PFSK-1 (cell line): ENCODE data around the gene FN1.

ENCODE experiments used
- FOXP2 ChIP-seq: optimal IDR thresholded peaks from 2 replicates; pipeline ENCODE3; 2011; ENCODE audit warnings: borderline replicate concordance, control low read depth, inconsistent platforms; ENCODE audit not compliant: insufficient read depth; ENCODE audit errors: extremely low read length, extremely low read depth
- POLR2AphosphoS5 ChIP-seq: IDR thresholded peaks from 2 replicates; pipeline ENCODE4 v1.6.1; 2012; ENCODE audit warnings: low read depth, mild to moderate bottlenecking, control low read depth, low read length, moderate library complexity
- SIN3A ChIP-seq: IDR thresholded peaks from 2 replicates; pipeline ENCODE4 v1.6.1; 2012; ENCODE audit warnings: mild to moderate bottlenecking, low read length, moderate library complexity, borderline replicate concordance; ENCODE audit not compliant: insufficient read depth
- TAF1 ChIP-seq: IDR thresholded peaks from 2 replicates; pipeline ENCODE4 v1.6.1; 2012; ENCODE audit warnings: low read length, control low read depth, borderline replicate concordance; ENCODE audit not compliant: insufficient read depth
- TF ChIP-seq, protein P1 (sequence below), 2 experiments: IDR thresholded peaks; 2 replicates each; pipeline versions ENCODE4 v1.6.1 to v1.8.0; 2011 to 2012; ENCODE audit warnings: low read depth in 2 of 2, low read length in 2 of 2, control low read depth in 1 of 2, inconsistent platforms in 1 of 2, mild to moderate bottlenecking in 1 of 2, moderate library complexity in 1 of 2; ENCODE audit not compliant: insufficient read depth in 1 of 2

- TF ChIP-seq POLR2AphosphoS5 = no peak
- TF ChIP-seq FOXP2 = no peak
- TF ChIP-seq TAF1 = no peak
- TF ChIP-seq, protein P1, sequence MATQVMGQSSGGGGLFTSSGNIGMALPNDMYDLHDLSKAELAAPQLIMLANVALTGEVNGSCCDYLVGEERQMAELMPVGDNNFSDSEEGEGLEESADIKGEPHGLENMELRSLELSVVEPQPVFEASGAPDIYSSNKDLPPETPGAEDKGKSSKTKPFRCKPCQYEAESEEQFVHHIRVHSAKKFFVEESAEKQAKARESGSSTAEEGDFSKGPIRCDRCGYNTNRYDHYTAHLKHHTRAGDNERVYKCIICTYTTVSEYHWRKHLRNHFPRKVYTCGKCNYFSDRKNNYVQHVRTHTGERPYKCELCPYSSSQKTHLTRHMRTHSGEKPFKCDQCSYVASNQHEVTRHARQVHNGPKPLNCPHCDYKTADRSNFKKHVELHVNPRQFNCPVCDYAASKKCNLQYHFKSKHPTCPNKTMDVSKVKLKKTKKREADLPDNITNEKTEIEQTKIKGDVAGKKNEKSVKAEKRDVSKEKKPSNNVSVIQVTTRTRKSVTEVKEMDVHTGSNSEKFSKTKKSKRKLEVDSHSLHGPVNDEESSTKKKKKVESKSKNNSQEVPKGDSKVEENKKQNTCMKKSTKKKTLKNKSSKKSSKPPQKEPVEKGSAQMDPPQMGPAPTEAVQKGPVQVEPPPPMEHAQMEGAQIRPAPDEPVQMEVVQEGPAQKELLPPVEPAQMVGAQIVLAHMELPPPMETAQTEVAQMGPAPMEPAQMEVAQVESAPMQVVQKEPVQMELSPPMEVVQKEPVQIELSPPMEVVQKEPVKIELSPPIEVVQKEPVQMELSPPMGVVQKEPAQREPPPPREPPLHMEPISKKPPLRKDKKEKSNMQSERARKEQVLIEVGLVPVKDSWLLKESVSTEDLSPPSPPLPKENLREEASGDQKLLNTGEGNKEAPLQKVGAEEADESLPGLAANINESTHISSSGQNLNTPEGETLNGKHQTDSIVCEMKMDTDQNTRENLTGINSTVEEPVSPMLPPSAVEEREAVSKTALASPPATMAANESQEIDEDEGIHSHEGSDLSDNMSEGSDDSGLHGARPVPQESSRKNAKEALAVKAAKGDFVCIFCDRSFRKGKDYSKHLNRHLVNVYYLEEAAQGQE (IDR thresholded peaks at IDR 0.05; ENCODE audit: insufficient read depth in 1 of 2, low read depth in 2 of 2, low read length in 2 of 2) = no peak
- no peak for TF ChIP-seq SIN3A
These were observed 15.9 kb downstream of the FN1 start for GRCh38 chr2:215419769-215420470.
